ENCODE data around the gene RBM24.

The RBM24 gene

DNA sequence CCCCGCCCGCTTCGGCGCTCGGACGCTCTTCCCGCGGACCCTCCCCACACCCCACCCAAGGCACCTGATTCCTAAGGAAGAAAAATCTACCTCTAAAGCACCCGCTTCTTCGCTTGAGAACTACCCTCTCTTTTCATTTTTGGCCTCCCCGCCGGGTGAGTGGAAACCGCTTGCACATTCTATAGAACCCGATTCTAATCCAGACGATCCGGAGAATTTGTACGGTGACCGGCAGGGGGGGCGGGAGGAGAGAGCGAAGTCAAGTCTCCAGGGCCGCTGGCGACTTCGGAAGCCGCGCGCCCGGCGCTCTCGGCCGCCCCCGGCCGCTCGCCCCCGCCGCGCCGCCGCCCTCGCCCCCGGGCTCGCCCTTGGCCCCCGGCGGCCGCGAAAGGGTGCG is at the start of gene RBM24:
TSS of gene RBM24 (plus strand) at position 262 of the 397 bp plus-strand sequence. CDS start 221 bp downstream, outside the sequence.
- peak; percentile 62 for DNase-seq

DNA sequence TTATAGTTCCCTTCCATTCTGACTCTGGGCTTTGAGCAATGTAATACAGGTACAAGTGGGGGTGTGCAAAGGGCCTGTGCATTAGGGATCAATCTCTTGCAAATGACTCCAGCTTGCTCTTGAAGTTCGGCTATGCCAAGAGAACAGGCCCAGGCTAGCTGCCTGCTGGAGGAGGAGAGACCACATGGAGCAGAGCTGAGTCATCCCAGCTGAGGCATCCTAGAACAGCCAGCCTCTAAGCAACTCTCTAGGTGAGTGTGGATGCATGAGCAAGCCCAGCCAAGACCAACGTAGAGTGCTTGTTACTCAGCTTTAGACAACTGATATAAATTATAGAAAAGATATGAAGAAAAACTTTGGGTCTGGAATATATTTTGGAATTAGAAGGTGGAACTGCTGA is 47.6 kb upstream of the RBM24 start:
- no peak for DNase-seq

DNA sequence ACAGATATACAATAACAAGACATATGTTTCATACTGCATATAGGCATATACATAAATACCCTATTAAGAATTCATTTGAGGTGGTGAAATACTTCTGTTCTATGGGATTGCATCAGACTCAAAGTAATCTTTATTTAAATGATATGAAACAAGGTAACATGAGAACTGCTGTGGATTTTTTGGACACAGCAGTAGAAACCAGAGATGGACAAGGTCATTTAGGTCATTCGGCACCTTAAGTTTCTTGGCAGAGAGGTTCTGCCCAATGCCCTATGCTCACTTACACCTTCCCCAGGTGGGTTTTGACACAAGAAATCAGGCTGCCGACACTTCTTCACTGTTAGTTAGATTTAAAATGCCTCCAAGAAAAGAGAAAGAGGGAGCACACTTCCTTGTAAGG is 43.9 kb upstream of the RBM24 start:
- DNase-seq, result no peak

DNA sequence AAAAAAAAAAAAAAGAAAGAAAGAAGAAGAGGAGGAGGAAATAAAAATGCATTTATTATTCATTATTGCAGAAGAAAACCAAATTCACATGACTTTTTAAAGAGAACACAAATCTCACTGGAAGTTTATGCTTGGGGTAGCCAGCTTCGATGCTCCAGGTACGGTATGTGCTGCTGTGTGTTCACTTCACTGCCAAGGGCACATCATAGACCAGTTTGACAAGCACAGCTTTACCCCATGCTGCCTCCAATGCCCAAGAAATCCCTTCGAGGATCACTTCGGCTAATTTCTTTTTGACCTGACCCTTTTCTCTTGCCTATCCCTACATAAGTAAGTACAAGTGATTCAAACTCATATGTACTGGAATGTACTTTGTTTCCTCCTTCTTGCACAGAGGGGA is 41.9 kb upstream of the RBM24 start:
- no peak for DNase-seq

DNA sequence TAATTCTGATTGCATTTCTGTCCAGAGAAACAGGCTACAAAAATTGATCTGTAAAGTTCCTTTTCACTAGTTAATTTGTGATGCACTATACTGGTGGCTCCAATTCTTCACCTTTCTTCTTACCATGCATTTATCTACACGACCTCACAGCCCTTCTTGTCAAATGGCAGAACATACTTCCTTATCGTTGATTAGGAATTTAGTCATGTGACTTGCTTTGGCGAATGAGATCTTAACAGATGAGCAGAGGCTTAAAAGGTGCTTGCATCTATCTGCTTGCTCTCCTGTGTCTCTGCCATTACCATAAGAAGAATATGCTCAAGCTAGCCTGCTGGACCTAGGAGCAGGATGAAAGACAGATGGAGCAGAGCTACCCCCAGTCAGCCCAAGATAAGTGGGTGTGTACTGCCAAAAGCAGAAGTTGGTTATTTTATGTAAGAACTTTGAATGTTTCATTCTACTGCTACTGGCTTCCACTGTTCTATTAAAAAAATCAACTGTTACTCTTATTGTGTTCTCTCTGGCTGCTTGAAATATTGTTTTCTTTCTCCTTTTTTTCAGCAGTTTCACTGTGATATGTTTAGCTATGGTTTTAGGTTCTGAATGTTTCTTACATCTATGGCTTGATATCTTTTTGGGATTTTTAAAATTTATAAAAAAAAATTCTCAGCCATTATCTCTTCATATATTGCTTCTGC is 40.2 kb upstream of the RBM24 start:
- no peak for DNase-seq

DNA sequence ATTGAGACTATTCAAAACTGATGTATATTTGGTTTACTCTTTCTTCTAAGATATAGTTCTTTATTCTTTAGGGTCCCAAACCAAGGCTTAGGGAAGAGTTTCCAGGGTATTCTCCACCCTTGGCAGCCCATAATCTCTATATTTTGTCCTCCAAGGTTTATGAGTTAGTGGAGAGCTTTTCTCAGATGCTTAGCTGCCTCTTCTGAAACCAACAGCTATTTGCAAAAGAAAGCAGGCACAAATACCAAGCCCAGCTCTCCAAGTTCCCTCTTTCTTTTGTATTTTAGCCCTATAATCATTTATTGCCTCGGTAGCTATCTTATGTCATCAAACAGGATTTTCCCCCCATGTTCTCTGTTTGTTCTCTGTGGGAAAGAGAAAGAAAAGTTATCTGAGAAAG is 39.1 kb upstream of the RBM24 start:
- no peak for DNase-seq

DNA sequence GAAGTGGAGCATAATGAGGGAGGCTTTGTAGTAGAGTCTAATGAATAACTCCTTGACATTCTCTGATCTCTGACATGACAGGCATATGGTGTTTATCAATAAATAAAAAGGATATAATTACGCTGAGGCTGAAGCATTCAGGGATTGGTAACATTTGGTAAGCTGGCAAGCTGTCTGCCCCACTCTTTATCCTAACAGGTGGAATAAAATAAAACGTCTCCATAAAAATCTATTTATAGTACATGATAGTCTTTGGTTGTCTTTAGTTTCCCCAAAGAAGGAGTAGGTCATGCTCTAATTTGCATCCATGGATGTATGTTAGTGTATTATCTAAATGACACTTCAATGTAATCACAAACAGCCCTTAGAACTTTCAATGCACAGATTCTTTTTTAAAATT is 30.9 kb upstream of the RBM24 start:
- no peak for DNase-seq

DNA sequence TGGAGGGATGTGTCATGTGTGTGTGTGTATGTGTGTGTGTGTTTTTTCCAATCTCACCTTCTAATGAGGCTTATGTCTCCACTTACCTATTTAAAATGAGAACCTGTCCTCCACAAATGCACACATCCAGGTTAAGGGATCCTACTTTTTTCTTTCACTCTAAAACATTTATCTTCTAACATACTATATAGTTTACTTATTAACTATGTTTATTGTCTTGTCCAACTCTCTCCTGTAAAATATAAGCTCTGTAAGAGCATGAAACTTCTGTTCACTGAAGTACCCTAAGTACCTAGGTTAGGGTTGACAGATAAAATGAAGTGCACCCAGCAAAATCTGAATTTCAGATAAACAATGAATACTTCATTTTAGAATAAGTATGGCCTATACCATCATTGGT is 29.2 kb upstream of the RBM24 start:
- no peak for DNase-seq

DNA sequence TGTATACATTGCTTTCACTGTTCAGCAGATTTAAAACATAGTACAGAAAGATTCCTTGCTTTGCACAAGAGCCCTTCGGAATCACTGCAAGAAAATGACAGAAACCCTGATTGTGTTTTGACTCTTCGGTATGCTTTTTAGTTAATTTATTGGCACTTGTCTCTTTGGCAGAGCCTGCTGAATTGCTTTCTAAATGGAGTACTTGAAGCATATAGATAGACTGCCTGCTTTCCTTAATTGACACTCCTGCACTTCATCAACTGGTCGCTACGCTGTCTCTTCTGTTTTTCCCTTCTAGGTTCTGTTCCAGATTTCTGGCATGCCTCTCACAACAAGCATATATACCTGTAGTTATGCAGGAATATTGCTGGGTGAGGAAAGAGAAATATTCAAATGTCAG is 22.4 kb upstream of the RBM24 start:
- DNase-seq, result no peak

DNA sequence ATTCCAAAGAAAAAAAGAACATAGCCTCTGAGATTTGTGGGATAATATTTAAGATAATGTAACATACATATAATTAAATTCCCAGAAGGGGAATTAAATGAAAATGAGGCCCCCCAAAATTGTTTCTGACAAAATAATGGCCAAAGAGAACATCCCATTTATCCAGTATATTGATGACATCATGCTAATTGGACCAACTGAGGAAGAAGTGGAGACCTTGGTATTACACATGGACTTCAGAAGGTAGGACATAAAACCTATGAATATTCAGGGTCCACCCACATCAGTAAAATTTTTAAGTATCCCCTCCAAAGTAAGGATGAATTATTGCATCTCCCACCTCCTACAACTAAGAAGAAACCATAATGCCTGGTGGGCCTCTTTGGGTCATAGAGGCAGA is 15.6 kb upstream of the RBM24 start:
- DNase-seq, result no peak

DNA sequence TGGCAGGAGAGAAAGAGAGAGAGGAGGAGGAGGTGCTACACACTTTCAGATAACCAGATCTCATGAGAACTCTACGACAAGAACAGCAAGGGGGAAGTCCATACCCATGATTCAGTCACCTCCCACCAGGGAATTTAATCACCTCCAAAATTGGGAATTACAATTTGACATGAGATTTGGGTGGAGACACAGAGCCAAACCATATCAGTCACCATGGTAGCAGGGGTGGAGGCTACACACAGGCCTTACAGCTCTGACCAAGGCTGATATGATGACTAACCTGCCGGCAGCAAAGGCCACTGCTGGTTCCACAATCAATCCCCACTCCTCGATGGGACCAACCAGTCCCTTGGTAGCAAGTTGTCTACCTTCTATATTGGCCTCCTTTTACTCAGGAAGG is 13.6 kb upstream of the RBM24 start:
- no peak for DNase-seq

DNA sequence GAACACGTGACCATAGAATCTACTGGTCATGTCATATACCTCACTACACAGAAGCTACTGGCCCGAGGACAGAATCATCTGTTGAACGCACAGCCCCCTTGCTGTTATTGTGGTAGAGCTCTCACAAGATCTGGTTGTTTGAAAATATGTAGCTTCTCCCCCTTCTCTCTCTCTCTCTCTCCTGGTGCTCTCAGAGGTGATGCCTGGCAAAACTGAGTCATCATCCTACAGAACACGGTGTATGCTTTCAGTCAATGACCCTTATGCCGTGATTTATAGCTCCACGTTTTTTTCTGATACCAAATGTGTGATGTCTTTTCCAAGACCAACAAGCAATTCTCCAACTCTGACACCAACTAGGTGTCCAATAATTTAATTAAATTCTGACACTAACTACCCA is 13.0 kb upstream of the RBM24 start:
- DNase-seq, result no peak

DNA sequence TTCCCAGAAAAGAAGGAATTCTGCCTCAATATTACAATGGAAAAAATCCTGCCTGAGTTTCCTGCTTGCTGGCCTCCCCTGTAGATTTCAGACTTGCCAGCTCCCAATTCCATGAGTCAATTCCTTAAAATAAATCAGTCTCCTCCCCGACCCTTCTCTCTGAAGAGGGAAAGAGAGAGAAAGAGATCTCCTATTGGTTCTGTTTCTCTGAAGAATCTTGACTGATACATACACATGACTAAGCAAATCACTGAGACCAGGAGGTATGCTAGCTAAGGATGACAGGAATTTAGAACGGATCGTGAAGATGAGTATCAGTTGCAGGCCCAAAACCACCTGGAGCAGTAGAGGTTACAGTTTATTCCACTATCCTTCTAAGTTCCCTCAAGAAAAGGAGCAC is 11.3 kb upstream of the RBM24 start:
- no peak for DNase-seq

DNA sequence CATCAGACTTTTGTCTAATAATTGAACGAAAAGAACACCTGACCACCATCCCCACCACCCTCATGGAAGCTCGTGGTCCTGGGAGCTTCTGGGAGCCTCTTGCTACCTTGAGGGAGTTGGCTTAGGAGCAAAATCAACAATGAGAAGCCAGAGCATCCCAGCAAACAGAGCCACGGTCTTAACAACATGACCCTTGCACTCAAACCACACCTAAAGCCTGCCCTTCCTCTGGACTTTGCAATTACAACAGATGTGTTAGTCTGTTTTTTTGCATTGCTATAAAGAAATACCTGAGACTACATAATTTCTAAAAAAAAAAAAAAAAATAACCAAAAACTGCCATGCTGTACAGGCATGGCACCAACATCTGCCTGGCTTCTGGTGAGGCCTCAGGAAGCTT is 9.5 kb upstream of the RBM24 start:
- DNase-seq, result no peak

DNA sequence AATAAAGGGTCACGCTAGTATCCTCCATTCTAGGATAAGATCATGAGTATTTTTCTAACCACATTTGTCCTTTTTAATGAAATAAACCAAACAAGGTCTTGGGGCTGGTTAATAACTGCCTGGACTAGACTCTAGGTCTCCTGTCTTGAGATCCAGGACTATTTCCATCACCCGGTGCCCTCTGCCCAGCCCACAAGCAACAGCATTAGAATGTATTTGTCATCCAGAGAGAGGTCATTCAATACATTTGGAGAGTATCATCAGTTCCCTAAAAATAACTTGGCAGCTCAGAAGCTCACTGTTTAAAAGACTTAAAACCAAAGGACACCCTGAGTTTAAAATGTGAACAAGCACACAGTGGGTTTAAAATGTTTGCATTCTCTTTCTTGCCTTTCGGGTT is 4.4 kb upstream of the RBM24 start:
- DNase-seq, result no peak

DNA sequence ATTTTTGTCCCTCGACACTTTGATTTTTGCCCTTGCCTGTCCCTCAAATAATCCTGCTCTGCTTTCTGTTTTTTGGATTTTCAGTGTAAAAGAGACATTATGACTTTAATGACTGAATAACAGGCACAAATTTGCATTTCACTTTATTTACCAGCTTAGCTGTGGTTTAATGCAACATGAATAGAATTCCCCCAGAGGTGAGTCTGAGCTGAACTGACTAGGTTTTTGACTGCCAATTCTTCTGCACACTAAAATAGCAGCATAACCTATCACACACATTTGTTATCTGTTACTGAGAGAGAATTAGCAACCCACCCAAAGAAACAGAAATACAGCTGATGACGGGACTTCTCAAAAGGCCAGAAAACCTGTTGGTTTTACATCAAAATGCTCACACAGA is 3.9 kb upstream of the RBM24 start:
- no peak for DNase-seq

DNA sequence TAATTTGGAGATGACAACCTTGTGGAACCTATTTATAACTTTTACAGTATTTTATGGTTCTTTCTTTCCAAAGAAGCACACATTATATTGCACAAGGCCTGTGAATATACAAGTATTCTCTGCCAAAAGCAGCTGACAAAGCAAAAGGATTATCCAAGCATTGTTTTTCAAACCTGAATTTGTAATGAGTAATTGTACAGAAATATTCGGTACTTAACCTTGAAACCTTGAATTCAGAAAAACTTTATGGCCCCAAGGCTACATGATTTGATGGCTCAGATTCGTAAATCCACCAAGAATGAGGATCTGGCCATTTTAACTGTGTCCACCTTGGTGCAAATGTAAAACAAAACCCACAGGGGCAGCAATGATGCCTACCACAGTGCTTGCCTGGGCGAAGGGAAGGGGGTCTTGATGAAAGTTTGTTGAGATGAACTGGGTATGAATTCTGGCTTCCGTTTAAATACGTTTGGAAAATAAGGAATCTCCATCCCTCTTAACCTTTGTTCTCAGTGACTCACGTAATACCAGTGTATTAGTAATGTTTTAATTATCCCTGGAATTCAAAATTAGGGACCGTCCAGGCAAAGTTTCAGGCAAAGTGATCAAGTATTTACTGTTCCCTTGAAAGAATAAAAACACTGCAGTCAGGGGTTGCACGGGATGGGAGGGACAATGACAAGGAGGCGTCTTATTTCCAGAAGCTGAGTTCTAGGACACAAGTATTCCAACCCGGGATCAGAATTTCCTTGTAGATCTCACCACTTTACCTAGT is 2.7 kb upstream of the RBM24 start:
- no peak for DNase-seq

DNA sequence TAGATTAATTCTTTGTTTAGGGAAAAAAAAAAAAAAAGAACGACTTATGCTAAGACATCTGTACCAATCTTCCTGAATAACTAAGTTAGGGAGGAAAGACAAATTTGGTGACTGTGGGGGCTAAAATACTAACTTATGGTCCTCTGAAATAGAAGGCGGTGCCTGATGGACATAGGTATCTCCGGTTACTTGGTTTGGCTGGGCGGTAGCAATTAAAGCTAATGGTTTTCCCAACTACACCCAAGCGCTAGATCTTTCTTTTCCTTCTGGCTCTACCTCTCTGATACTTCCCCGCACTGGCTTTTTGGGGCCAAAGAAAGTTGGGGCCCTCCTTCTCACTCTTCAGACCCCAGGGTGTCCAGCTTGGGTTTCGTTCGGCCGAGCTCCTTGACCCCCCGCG is 1.0 kb upstream of the RBM24 start:
- no peak for DNase-seq

DNA sequence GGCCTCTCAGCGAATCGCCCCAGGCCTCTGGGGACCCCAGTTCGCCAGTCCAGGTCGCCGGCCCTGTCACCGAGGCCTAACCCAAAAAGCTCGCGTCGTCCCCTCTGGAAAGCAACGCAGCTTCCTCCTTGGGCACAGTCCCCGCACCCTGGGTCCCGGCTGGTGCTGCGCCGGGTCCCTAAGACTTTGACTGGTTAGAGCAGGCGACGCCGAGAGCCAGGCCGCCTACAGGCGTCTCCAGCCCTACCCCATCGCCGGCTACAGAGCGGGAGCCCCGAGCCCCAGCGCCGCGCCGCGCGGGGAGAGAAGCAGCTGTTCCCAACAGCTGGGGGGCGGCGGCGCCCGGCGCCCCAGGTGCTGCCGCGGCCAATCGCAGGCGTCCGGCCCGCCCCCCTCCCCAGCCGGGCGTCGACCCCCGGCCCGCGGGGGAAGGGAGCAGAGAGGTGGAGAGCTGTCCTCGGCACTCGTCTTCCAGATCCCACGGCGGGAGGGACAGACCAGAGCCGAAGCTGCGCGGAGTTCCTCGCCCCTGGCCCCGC is 540 bp upstream of the RBM24 start:
- DNase-seq, result peak; percentile 60

DNA sequence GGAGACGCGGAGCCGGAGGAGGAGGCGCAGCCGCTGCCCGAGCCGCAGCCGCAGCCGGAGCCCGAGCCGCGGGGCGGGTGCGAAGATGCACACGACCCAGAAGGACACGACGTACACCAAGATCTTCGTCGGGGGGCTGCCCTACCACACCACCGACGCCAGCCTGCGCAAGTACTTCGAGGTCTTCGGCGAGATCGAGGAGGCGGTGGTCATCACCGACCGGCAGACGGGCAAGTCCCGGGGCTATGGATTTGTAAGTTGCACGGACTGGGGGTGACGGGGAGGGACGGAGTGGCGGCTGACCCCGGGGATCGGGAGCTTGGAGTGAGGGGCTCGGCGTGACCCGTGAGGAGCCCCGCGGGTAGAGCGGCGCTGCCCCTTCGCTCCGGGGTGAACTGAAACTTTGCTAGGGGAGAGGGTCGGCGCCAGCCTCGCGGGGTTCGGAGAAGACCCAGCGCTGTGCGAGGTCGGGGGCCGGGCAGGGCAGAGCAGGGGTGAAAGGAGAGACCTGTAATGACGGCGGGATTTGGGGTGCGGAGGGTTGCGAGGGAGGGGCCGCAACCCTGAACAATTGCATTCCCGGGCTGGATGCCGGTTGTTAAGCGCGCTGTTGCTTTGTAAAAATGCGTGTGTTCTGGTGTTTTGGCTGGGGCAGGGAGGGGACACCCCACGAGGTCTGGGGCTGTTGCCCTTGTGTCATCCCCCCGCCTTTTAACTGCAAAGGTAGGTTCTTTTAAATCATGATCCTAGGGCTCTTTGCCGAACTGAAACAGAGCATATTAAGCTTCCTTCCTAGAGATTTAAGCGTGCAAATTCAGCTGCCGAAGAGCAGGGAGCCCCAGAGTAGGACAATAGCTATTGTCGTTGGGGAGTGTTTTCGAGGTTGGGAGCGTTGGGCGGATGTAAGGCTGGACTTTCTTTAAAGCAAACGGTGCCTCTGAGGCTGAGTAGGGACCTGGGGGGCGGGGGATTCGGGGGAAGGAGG is 628 bp downstream of the RBM24 start:
- peak; percentile 58 for DNase-seq

DNA sequence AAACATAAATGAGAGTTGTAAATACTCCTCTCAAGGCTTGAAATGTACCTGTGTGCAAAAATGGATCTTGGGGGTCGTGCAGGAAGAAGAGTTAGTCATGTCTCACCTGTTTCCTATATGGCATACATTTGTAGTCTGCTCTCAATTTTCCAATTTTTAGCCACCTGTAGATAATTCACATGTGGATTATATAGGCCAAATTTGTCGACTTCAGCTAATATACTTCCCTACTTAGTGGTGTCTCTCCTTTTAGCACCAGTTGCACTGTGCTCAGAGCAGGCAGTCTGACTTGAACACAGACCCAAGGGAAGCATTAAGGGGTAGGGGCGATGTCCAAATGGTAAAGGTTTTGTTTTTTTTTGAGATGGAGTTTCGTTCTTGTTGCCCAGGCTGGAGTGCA is 1.9 kb downstream of the RBM24 start:
- DNase-seq, result no peak

DNA sequence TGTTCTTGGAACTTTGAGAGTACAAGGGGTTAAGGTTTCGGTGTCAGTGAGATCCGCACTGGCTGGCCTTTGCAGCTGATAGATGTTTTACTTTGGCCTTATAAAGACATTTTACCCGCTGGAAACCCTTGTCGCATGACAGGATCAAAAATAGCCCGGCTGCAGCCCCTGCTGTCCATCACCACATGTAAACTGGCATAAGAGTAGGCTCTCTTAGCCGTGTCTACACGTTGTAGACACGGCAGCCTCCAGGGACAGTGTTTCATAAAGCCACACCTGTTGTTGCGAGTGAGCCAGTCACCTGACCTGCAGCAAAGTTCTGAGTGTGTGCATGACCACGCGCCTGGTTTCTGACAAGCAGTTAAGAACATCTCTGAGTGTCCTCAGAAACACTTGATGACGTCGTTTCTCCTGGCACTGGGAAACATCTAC is 8.5 kb downstream of the RBM24 start:
- DNase-seq, result no peak

DNA sequence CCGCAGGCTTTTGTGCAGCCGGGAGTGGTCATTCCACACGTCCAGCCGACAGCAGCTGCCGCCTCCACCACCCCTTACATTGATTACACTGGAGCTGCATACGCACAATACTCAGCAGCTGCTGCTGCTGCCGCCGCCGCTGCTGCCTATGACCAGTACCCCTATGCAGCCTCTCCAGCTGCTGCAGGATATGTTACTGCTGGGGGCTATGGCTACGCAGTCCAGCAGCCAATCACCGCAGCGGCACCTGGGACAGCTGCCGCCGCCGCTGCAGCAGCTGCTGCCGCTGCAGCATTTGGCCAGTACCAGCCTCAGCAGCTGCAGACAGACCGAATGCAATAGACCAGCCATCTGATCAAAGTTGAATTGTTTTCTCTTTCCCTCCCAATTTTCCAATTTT is 10.6 kb downstream of the RBM24 start:
- no peak for DNase-seq
